Measurements from ENCODE around the gene TPK1. TPM values are rescaled to one million over a fixed set of nuclear protein-coding genes. Genes with fewer than 3 reads are reported as not detected.
"Not testable (repeated sequence)": the region's sequence is repeated elsewhere in the genome, so short reads cannot be mapped to it uniquely, and the experiment has no call there.

The TPK1 gene
- total RNA-seq, 1 experiment from 2014 or later, result 29.4 TPM

DNA sequence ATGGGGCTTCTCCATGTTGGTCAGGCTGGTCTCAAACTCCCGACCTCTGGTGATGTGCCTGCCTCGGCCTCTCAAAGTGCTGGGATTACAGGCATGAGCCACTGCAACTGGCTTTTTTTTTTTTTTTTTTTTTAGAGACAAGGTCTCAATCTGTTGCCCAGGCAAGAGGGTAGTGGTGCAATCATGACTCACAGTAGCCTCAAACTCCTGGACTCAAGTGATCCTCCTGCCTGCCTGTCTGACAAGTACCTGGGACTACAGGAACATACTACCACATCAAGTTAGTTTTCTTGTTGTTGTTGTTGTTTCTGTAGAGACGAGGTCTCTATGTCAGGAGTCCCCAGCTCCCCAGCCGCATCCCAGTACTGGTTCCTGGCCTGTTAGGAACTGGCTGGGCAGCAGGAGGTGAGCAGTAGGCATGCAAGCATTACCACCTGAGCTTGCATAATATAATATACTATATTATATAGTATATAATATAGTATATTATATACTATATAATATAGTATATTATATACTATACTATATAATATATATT, 55.7 kb downstream of the TPK1 start:
- no peak for DNase-seq (ENCODE audit: extremely low read depth, low read depth)

DNA sequence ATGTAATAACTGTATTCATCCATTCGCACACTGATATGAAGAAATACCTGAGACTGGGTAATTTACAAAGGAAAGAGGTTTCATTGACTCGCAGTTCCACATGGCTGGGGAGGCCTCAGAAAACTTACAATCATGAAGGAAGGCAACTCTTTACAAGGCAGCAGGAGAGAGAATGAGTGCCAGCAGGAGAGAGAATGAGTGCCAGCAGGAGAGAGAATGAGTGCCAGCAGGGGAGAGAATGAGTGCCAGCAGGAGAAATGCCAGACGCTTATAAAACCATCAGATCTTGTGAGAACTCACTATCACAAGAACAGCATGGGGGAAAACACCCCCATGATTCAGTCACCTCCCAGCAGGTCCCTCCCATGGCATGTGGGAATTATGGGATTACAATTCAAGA, 58.0 kb downstream of the TPK1 start:
- DNase-seq (ENCODE audit: extremely low read depth, low read depth), result not testable (repeated sequence)

DNA sequence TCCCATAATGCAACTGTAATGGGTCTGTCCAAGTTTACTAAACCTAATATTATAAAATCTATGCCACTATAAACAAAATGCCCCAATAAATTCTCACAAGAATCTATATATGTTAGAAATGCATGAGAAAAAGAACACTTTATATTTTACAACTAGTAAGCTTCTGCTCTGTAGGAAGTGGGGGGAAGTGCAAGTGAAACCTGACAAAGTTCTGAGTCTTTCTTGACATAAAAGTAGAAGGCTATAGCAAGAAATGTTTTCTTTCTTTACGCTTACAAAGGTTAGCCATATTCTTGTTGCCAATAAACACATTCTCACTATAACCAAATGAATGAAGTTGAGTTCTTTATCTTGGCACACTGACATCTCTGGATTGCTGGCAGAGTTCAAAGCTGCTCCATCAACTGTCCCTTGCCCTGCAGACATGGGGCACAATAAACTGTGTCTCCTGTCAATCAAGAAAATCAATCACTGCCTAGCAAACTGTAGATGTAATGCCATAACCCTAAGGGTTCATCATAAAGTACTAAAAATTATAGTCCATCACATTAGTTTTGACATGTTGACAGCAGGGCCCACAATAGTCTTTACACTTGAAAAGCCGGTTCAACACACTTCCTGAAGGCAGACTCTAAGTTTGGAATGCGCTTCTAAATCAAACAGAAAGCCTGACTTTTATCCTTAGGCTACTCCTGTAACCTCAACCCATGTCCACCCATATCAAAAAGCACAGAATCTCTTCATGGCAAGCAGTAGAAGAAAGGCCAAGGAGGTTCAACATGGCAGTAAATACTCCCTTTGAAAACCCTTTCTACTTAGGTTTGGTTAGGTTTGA, 58.6 kb downstream of the TPK1 start:
- no peak for DNase-seq (ENCODE audit: extremely low read depth, low read depth)

DNA sequence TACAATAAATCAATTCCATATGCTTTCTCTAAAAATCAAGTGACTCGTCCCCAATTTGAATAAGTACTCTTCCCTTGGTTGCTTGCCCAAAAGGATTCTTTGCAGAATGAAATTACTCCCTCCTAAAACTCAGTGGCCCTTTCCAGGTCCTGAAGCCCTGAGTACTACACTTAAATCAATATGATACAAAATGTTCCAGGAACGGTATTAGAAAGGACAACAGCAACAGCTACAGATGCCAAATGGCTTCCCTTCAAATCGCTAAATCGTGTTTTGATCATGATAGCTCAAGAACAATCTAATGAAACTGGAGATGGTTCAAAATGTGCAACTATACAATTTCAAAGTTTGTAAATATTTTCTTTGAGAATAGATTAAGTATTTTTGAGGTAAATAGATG, 59.4 kb downstream of the TPK1 start:
- no peak for DNase-seq (ENCODE audit: extremely low read depth, low read depth)

DNA sequence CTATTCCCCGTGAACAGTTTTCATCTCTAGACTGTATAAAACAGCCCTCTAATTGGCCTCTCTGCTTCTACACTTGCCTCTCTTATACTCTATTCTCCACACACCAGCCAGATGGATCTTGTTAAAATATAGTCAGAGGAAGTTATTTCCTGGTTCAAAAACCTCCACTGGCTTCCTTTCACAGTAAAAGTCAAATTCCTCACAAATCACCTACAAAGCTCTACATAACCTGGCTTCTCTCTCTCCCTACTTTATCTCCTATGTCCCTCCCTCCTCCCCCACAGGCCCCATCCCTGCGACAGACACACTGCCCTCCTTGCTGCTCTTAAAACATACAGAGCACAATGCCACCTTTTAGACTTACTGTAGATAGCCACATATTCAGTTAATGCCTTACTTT, 60.1 kb downstream of the TPK1 start:
- no peak for DNase-seq (ENCODE audit: extremely low read depth, low read depth)

DNA sequence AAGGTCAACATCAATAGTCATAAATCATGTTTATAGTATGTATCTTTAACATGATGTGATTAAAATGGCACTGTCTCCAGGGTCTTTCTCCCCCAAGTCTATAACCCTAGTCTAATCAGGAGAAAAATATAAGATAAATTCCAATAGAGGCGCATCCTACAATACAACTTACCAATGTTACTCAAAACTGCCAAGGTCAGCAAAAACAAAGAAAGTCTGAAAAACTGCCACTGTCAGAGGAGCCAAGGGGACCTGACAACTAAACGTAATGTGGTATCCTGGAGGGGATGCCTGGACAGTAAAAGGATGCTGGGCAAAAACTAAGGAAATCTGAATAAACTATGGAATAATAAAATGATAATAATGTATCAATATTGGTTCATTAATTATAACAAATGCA, 63.9 kb downstream of the TPK1 start:
- no peak for DNase-seq (ENCODE audit: extremely low read depth, low read depth)

DNA sequence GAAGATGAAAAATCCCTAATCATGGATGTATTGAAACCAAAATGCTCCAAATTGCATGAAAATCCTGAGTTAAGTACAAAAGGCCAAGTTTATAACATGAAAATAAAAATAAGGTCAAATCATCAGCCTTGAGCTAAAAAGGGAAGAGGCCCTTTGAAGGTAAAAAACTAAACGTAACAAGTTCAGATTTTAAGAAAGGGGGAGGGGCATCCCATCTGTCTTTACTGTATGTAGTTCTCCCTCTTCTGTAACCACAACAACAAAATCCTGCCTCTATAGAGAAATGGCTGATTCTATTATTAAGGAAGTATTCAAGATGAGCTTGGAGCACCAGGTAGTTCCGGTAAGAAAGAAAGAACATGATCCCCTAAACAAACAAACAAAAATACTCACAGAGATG, 64.7 kb downstream of the TPK1 start:
- no peak for DNase-seq (ENCODE audit: extremely low read depth, low read depth)

DNA sequence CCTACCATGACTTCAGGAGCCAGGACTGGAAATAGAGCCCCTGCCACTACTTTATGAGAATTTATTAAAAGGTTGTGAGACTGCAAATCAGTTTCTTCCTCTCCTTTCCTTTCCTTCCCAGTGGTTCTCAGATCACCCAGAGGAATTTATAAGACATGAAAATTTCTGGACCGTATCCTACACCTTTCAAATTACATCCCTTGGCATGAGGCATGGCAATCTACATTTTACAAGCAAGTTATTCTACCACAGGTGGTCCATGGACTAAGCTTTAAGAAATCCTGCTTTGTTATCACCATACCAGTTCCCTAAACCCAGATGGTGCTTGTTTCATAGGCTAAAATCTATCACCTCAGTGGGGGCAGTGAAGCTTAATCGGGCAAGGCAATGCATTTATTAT, 66.5 kb downstream of the TPK1 start:
- DNase-seq (ENCODE audit: extremely low read depth, low read depth), result no peak

DNA sequence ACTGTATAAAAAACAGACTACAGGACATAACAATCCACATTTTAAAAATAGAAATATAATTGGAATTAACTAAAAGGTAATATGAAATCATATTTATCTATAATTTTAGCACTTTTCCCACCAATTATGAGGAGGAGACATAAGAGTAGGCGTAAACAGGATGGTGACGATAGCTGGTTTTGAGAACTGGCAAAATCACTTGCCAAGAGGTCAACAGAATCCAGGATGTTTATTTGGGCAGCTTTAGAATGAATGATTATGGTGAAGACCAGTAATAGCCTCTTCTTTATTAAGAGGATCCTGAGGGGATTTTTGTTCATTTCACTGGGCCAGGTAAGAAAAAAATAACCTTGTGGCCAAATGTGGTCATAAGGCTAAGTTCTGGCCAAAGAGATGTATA, 67.2 kb downstream of the TPK1 start:
- no peak for DNase-seq (ENCODE audit: extremely low read depth, low read depth)

DNA sequence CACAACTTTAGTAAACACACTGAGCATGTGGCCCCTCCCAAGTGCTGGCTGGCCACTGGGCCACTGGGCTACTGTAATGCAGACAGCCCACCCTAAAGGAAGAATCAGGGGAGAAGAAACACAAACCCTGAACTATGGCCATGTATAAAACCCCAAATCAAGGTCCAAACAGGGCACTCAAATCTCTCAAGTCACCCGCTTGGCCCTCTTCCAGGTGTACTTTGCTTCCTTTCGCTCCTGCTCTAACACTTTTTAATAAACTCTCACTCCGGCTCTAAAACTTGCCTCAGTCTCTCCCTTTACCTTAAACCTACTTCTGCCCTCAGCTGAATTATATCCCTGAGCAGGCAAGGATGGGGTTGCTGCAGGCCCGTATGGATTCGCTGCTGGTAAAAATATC, 72.6 kb downstream of the TPK1 start:
- DNase-seq (ENCODE audit: extremely low read depth, low read depth), result no peak

DNA sequence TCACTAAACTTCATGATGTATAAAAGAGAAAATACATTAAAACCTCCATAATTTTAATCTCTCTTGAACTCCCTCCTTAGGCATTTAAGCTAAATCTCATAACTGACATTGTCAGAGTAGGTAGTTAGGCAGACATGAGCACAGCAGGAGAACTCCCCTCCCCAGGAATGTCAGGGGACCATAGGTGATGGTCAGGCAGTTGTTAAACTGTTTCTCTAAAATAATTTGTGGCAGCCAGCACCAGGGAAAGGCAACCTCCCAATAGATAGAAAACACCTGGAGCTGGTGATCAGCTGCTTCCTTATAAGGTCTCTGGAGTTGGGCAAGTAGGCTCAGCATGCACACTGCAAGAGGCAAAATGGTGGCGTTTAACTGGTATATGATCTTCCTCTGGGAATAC, 73.0 kb downstream of the TPK1 start:
- DNase-seq (ENCODE audit: extremely low read depth, low read depth), result no peak

DNA sequence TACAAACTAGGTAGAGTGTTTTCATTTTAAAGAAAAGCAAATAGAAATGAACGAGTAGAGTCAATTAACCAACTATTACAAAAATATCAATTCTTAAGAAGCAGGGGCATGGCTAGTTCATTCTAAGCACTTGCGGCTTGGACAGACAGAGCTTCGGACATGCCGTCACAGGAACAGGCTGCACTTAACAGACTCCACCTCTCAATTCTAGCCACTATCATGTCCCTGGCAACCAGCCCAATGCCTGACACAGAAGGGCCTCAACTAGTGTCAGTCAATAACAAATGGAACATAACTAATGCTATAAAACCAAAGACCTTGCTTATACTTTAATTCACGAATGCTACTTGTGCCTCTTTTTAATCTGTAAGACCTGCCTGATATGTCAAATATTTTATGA, 74.4 kb downstream of the TPK1 start:
- DNase-seq (ENCODE audit: extremely low read depth, low read depth), result no peak

DNA sequence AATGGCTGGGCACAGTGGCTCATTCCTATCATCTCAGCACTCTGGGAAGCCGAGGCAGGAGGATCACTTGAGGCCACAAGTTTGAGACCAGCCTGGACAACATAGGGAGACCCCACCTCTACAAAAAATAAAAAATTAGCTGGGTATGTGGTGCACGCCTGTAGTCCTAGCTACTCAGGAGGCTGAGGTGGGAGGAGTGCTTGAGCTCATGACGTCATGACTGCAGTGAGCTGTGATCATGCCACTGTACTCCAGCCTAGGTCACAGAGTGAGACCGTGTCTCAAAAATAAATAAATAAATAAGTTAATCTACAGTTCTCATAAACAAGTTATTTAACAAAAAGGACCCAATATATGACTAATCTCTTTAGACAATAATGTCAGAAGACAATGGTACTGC, 76.2 kb downstream of the TPK1 start:
- DNase-seq (ENCODE audit: extremely low read depth, low read depth), result no peak

DNA sequence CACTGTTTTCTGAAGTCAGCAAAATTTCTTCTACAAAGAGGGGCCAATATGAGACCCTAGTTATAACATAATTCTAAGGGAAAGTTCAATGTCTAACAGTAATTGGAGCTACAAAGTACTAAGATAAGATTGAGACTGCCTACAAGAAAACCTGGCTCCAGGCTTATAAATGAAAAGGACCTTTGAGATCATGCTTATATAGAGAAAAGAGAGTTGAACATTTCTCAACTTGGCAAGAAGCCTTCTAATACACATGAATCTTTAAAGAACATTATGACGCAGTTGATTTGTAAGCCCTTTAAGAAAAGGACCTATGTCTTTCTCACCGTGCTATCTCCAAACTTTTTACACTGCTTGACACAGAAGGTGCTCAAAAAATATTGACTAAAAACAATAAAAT, 87.9 kb downstream of the TPK1 start:
- no peak for DNase-seq (ENCODE audit: extremely low read depth, low read depth)

DNA sequence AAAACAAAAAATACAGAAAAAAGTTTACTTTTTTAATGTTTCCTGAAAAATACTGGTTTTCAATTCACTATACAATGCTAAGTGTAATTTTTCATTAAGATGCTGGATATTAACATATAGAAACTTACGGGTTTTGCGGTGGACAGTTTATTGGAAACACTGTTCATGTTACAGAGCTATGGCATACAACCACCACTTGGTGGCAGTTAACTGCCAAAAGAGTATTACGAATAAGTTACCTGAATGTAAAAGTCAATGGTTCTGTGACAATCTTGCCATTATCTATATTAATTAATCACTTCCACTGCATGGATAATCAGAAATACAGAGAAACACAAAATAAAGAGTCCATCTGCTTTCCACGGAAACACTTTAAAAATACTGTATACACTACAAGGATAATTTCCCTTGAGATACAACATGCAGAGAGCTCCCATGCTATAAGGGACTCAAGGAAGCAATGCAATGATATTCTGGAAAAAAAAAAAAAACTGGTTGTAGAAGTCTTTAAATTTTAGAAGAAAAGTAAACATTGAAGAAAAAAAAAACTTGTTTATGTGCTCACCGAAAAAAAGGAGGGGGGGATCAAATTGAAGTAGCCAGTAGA, 97.0 kb downstream of the TPK1 start:
- DNase-seq (ENCODE audit: extremely low read depth, low read depth), result peak; percentile 50

DNA sequence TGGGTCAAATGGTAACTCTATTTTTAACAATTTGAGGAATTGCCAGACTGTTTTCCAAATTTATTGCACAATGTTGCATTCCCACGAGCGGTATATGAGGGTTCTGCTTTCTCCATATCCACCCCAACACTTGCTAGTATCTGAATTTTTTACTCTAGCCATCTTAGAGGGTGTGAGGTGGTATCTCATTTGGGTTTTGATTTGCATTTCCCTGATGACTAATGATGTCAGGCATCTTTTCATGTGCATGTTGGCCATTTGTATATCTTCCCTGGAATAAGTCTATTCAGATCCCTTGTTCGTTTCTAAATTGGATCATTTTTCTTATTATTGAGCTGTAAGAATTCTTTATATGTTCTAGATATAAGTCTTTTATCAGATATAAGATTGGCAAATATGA, 97.7 kb downstream of the TPK1 start:
- DNase-seq (ENCODE audit: extremely low read depth, low read depth), result no peak

DNA sequence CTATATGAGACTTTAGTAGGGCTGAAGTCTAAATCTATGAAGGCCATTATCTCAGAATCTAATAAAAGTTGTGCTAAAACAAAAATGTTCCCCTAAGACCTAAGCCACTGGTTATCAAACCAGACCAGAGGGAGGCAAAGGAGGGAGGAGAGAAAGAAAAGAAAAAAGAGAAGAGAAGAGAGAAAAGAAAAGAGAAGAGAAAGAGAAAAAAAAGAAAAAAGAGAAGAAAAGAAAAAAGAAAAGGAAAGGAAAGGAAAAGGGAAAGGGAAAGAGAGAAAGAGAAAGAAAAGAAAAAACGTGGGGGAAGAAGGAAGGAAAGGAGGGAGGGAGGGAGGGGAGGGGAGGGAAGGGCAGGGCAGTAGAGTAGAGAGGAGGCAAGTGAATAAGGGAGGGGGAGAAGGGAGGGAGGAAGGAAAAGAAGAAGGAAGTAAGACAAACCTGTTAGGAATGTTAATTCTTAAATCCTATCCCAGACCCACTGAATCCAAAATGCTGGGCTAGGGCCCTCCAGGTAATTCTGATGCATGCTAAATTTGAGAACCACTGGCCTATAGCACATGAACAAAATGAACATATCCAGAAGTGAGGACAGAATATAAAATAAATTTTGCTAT, 98.9 kb downstream of the TPK1 start:
- no peak for DNase-seq (ENCODE audit: extremely low read depth, low read depth)

DNA sequence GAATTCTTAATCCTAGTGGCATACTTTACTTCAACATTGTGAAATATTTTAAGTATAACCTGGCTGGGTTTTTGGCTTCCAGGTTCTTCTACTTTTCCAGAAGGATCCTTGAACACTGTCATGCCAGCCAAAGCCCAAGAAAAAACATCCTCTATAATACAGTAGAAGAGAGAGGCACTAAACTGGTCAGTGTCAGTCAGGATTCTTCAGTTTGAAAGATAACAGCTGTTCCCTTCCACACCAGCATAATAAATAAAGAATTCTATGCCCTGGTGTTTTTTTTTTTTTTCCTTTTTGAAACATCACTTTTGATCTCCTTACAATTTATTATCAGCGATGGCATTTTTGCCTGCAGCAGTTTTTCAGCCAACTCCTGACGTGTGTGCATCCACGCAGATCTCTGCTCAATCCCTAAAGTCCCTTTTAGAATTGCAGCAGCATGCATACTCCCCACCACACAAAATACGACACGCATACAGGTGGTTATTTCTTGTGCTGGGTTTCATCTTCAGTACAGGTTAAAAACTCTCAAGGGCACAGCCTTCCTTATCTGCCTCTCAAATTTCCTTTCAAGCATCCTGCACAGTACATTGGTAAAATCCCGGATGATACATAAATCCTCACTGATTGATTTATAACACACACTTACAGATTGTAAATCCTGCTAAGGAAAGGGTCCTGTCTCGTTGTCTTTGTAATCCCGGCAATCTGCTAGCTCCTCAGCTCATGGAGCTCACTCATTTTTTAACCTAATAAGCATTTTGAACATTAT, 100.2 kb downstream of the TPK1 start:
- DNase-seq (ENCODE audit: extremely low read depth, low read depth), result no peak

DNA sequence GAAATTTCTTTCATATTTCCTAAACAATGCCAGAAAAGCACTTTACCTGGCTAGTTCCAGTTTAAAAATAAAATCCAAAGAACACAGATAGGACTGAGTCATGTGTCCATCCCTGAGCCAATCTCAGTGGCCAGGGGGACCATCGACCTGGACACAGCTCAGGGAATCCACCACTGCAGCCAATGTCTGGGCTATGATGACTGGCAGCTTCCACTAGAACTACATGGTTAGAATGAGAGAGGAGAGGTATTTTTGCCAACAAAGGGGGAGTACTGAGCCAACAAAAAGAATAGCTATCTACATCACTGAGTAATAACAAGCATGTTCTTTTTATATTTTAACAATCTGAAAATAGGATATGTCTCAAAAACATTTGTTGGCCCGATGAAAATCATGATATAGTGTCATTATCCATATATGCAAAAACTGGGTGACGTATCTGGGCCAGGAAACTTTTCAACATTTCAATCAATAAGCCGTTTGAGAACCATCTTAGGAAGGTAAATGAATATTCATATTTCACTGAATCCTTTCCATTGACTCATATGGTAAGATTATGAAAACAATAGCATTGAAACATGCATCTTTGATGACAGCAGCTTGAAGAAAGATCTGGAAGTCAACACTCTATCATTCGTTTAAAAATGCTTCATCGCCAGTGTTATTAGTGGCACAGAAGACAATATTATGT, 104.0 kb downstream of the TPK1 start:
- DNase-seq (ENCODE audit: extremely low read depth, low read depth), result no peak

DNA sequence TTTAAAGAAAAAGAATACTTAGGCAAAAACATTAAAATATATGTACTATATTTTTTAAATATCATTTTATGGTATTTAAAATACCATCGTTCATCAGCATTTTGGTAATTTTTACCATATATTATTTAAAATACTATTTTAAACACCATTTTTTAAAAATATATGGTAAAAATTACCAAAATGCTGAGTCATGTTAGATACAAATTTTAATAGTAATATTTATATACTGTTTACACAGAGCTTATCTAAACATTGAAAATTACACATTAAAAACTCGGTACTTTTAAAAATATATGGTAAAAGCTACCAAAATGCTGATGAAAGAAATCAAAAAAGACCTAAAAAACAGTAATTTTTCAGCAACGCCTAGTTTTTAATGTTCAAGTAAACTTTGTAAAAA, 105.6 kb downstream of the TPK1 start:
- no peak for DNase-seq (ENCODE audit: extremely low read depth, low read depth)

DNA sequence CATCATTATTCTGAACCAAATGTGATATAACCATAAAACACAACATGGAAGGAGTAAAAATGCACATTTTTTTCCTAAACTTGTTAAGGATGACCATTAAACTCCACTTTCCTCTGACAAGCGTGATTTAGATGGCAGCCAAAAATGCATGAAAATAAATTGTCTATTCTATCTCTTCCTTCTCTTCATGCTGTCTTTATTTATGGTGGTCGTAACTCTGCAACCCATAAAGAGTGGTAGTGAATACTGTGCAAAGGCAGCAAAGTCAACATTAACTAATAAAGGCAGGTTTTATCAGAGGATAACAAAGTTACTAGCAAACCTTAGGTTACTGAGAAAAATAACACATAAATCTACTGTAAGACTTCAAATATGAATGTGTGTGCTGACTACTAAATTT, 106.6 kb downstream of the TPK1 start:
- no peak for DNase-seq (ENCODE audit: extremely low read depth, low read depth)
